ENCODE results near the gene AHCYL1. TPM values are rescaled to one million over a fixed set of nuclear protein-coding genes. Genes with fewer than 3 reads are reported as not detected.

The AHCYL1 gene
- total RNA-seq, 1 experiment from 2014 or later = 89.6 TPM

- no peak for TF ChIP-seq CTCF (conservative IDR thresholded peaks at IDR 0.05; ENCODE audit: low read depth, low read length)
- TF ChIP-seq EZH2 (IDR thresholded peaks at IDR 0.05; ENCODE audit: borderline replicate concordance, low read depth, low read length, poor library complexity, severe bottlenecking) = no peak
- H3K36me3 ChIP-seq (ENCODE audit: insufficient read depth, low read length, poor library complexity, severe bottlenecking) = no peaks in the 10 kb centered on the region
- H3K4me1 ChIP-seq (ENCODE audit: insufficient read depth, low read length, poor library complexity, severe bottlenecking) = peaks cover 7% of the 10 kb centered on the region
- no peak for DNase-seq (ENCODE audit: low spot score)
- H3K4me3 ChIP-seq (ENCODE audit: low read depth, low read length, poor library complexity, severe bottlenecking) = no peak overlapping the region
- H3K27me3 ChIP-seq (replicated peaks; ENCODE audit: insufficient read depth, low read depth, low read length, poor library complexity) = no peaks in the 10 kb centered on the region
- H3K9me3 ChIP-seq (ENCODE audit: low read depth, low read length, poor library complexity, severe bottlenecking) = no peaks in the 10 kb centered on the region
- POLR2A ChIA-PET (ENCODE audit: low non-redundant PET) = no interaction called here
- H3K27ac ChIP-seq (ENCODE audit: low read depth, low read length, poor library complexity, severe bottlenecking) = no peak overlapping the region
- intact Hi-C loops (cut with micrococcal nuclease; ENCODE audit: unreplicated experiment) = no loop called here
- no TSS peak for BruUV-seq (replicated peaks)
- CTCF ChIA-PET = interaction anchor here (0.6 kb wide), 1 partner anchor 149 kb away, joined by 8 read pairs; no protein-coding TSS in a partner anchor
These were observed 3.6 kb upstream of the AHCYL1 start for GRCh38 chr1:109981004-109981335.

GRCh38 chr1:109983380-109984189 lies 980 bp upstream of the AHCYL1 start:
- intact Hi-C loops (cut with micrococcal nuclease; ENCODE audit: unreplicated experiment) = loop anchor here (1.0 kb wide), 2 partner anchors 207 to 437 kb away; no protein-coding TSS in a partner anchor
- Histone ChIP-seq H3K36me3 (ENCODE audit: insufficient read depth, low read length, poor library complexity, severe bottlenecking) (no peaks in the 10 kb centered on the region), H3K27ac (ENCODE audit: low read depth, low read length, poor library complexity, severe bottlenecking) (no peak overlapping the region), H3K4me3 (ENCODE audit: low read depth, low read length, poor library complexity, severe bottlenecking) (peak overlapping the region; percentile 77), H3K4me1 (ENCODE audit: insufficient read depth, low read length, poor library complexity, severe bottlenecking) (peaks cover 16% of the 10 kb centered on the region), H3K9me3 (ENCODE audit: low read depth, low read length, poor library complexity, severe bottlenecking) (no peaks in the 10 kb centered on the region), H3K27me3 (replicated peaks; ENCODE audit: insufficient read depth, low read depth, low read length, poor library complexity) (no peaks in the 10 kb centered on the region)
- TF ChIP-seq EZH2 (IDR thresholded peaks at IDR 0.05; ENCODE audit: borderline replicate concordance, low read depth, low read length, poor library complexity, severe bottlenecking) = no peak
- TF ChIP-seq CTCF (conservative IDR thresholded peaks at IDR 0.05; ENCODE audit: low read depth, low read length) = no peak
- ChIA-PET POLR2A (ENCODE audit: low non-redundant PET) (interaction anchor here (0.6 kb wide), 1 partner anchor 12 kb away, joined by 5 read pairs; no protein-coding TSS in a partner anchor), CTCF (interaction anchor here (0.6 to 3.0 kb wide), 15 partner anchors 9 to 437 kb away, joined by 3 to 95 read pairs (median 4); partner anchors contain the start of gene STRIP1)
- no peak for DNase-seq (ENCODE audit: low spot score)
- BruUV-seq (replicated peaks) = no TSS peak

DNA sequence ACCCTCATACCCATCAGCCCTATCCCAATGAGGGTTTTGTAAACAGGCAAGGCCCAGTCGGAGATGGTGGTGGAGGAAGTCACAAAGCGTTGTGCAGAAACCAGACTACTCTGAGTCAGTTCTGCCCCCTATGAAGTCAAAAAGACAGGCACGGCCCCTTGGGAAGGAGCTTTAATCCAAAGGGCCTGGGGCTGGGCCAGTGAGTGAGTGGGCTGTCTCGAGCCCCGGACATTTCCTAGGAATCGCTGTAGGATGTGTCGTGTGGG lies 442 bp upstream of the AHCYL1 start:
- Histone ChIP-seq H3K27ac (ENCODE audit: low read depth, low read length, poor library complexity, severe bottlenecking) (peak overlapping the region; percentile 93), H3K4me3 (ENCODE audit: low read depth, low read length, poor library complexity, severe bottlenecking) (peak overlapping the region; percentile 77)

More for the DNA sequence above, 442 bp upstream of the AHCYL1 start:
- H3K27me3 ChIP-seq (replicated peaks; ENCODE audit: insufficient read depth, low read depth, low read length, poor library complexity) = no peaks in the 10 kb centered on the region
- BruUV-seq (replicated peaks) = no TSS peak
- DNase-seq (ENCODE audit: low spot score) = no peak
- intact Hi-C loops (cut with micrococcal nuclease; ENCODE audit: unreplicated experiment) = loop anchor here (1.0 kb wide), 2 partner anchors 208 to 438 kb away; no protein-coding TSS in a partner anchor
- ChIA-PET POLR2A (ENCODE audit: low non-redundant PET) (interaction anchor here (0.6 to 0.7 kb wide), 2 partner anchors 12 to 194 kb away, joined by 3 to 5 read pairs; no protein-coding TSS in a partner anchor), CTCF (interaction anchor here (0.7 to 3.0 kb wide), 17 partner anchors 9 to 438 kb away, joined by 3 to 95 read pairs (median 4); partner anchors contain the start of gene STRIP1)
- H3K36me3 ChIP-seq (ENCODE audit: insufficient read depth, low read length, poor library complexity, severe bottlenecking) = no peaks in the 10 kb centered on the region
- TF ChIP-seq CTCF (conservative IDR thresholded peaks at IDR 0.05; ENCODE audit: low read depth, low read length) (no peak), EZH2 (IDR thresholded peaks at IDR 0.05; ENCODE audit: borderline replicate concordance, low read depth, low read length, poor library complexity, severe bottlenecking) (no peak)
- peaks cover 16% of the 10 kb centered on the region for H3K4me1 ChIP-seq (ENCODE audit: insufficient read depth, low read length, poor library complexity, severe bottlenecking)
- no peaks in the 10 kb centered on the region for H3K9me3 ChIP-seq (ENCODE audit: low read depth, low read length, poor library complexity, severe bottlenecking)

Measured in A673 (cell line).